ENCODE results near the gene ARL6IP6. TPM values are rescaled to one million over a fixed set of nuclear protein-coding genes. Genes with fewer than 3 reads are reported as not detected.
A peak's percentile ranks its signal among the peaks of the same experiment; 100 is the strongest.

ARL6IP6 gene
- total and polyA plus RNA-seq, 2 of the 13 experiments (the other 11 are each of a cell fraction or from before 2014, with no cell fraction given) = 45.0 to 65.9 TPM

DNA sequence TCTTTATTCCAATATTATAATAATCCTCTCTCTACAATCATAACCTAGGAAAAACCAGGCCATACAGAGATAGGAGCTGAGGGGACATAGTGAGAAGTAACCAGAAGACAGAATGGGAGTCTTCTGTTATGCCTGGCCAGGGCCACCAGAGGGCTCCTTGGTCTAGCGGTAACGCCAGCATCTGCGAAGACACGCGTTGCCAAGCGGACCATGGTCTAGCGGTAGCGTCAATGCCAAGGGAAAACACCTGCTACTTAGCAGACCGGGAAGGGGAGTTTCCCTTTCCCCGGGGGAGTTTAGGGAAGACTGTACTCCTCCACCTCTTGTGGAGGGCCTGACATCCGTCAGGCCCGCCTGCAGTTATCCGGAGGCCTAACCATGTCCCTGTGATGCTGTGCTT lies 36.6 kb downstream of the ARL6IP6 start:
- Histone ChIP-seq H3K4me3 (replicated peaks in 1 of 3; ENCODE audit: insufficient read depth in 1 of 3, low read depth in 2 of 3, low read length in 3 of 3) (no peak overlapping the region), H4K20me1 (ENCODE audit: insufficient read depth, low read length) (no peaks in the 10 kb centered on the region), H3K9me3 (ENCODE audit: low read length) (no peaks in the 10 kb centered on the region), H2AFZ (ENCODE audit: low read length) (no peak overlapping the region), H3K27ac (ENCODE audit: extremely low read length, insufficient read depth, low read length) (no peak overlapping the region), H3K4me1 (ENCODE audit: insufficient read depth, low read length) (no peaks in the 10 kb centered on the region), H3K9ac (ENCODE audit: insufficient read depth, low read depth, low read length) (no peak overlapping the region), H3K79me2 (ENCODE audit: insufficient read depth, low read length) (no peaks in the 10 kb centered on the region), H3K27me3 (ENCODE audit: control insufficient read depth in 1 of 2, insufficient read depth in 2 of 2, low read length in 2 of 2) (no peaks in the 10 kb centered on the region), H3K36me3 (replicated peaks in 1 of 2; ENCODE audit: control insufficient read depth in 1 of 2, insufficient read depth in 2 of 2, low read length in 2 of 2) (peaks cover 4 to 43% of the 10 kb centered on the region in 2 experiments), H3K4me2 (ENCODE audit: low read depth, low read length) (no peak overlapping the region)
- DNase-seq (ENCODE audit: low spot score) (no peak), FAIRE-seq (no peak), ATAC-seq (no peak)
- 96% methylated on average over 13 of the region's 13 CpGs for WGBS (ENCODE audit: low lambda C conversion rate)
- TF ChIP-seq NCOA1 (CRISPR knock-in tag; IDR thresholded peaks at IDR 0.05) (no peak), SRSF4 (IDR thresholded peaks at IDR 0.05; ENCODE audit: low read depth, low read length, poor library complexity, severe bottlenecking) (no peak), CCAR2 (optimal IDR thresholded peaks at IDR 0.05; ENCODE audit: low read depth, low read length) (no peak), ARNT (IDR thresholded peaks at IDR 0.05) (no peak), ZFP36 (IDR thresholded peaks at IDR 0.05; ENCODE audit: borderline replicate concordance, low read depth, low read length, partially characterized antibody) (no peak), POGZ (CRISPR knock-in tag; IDR thresholded peaks at IDR 0.05) (0 out of 2 replicates have a peak, but pooled peaks have one; percentile 35), ZNF30 (CRISPR knock-in tag; IDR thresholded peaks at IDR 0.05) (no peak), HOXA3 (CRISPR knock-in tag; IDR thresholded peaks at IDR 0.05) (peak; percentile 25; the same call in 1 of the 2 replicates), EED (CRISPR knock-in tag; IDR thresholded peaks at IDR 0.05) (0 out of 2 replicates have a peak, but pooled peaks have one; percentile 35), PRPF4 (IDR thresholded peaks at IDR 0.05; ENCODE audit: low read depth, low read length, poor library complexity, severe bottlenecking) (no peak), MEIS2 (CRISPR knock-in tag; IDR thresholded peaks at IDR 0.05) (no peak), EEA1 (CRISPR knock-in tag; IDR thresholded peaks at IDR 0.05; ENCODE audit: borderline replicate concordance) (no peak), SIX4 (CRISPR knock-in tag; IDR thresholded peaks at IDR 0.05) (no peak), JARID2 (CRISPR knock-in tag; IDR thresholded peaks at IDR 0.05; ENCODE audit: insufficient replicate concordance) (no peak), ZMYM4 (CRISPR knock-in tag; IDR thresholded peaks at IDR 0.05) (peak; percentile 73), CCDC6 (CRISPR knock-in tag; IDR thresholded peaks at IDR 0.05) (no peak), NONO (IDR thresholded peaks at IDR 0.05) (no peak), NONO (CRISPR knock-in tag; conservative IDR thresholded peaks at IDR 0.05) (no peak), SPEN (CRISPR knock-in tag; IDR thresholded peaks at IDR 0.05; ENCODE audit: low read depth) (no peak), YEATS4 (CRISPR knock-in tag; IDR thresholded peaks at IDR 0.05; ENCODE audit: borderline replicate concordance) (no peak), ZSCAN29 (CRISPR knock-in tag; conservative IDR thresholded peaks at IDR 0.05) (no peak), FOXJ3 (CRISPR knock-in tag; IDR thresholded peaks at IDR 0.05; ENCODE audit: borderline replicate concordance) (no peak)
- TF ChIP-seq, protein P1, sequence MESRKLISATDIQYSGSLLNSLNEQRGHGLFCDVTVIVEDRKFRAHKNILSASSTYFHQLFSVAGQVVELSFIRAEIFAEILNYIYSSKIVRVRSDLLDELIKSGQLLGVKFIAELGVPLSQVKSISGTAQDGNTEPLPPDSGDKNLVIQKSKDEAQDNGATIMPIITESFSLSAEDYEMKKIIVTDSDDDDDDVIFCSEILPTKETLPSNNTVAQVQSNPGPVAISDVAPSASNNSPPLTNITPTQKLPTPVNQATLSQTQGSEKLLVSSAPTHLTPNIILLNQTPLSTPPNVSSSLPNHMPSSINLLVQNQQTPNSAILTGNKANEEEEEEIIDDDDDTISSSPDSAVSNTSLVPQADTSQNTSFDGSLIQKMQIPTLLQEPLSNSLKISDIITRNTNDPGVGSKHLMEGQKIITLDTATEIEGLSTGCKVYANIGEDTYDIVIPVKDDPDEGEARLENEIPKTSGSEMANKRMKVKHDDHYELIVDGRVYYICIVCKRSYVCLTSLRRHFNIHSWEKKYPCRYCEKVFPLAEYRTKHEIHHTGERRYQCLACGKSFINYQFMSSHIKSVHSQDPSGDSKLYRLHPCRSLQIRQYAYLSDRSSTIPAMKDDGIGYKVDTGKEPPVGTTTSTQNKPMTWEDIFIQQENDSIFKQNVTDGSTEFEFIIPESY (CRISPR knock-in tag; IDR thresholded peaks at IDR 0.05) = peak; percentile 100
- TF ChIP-seq, protein P2, sequence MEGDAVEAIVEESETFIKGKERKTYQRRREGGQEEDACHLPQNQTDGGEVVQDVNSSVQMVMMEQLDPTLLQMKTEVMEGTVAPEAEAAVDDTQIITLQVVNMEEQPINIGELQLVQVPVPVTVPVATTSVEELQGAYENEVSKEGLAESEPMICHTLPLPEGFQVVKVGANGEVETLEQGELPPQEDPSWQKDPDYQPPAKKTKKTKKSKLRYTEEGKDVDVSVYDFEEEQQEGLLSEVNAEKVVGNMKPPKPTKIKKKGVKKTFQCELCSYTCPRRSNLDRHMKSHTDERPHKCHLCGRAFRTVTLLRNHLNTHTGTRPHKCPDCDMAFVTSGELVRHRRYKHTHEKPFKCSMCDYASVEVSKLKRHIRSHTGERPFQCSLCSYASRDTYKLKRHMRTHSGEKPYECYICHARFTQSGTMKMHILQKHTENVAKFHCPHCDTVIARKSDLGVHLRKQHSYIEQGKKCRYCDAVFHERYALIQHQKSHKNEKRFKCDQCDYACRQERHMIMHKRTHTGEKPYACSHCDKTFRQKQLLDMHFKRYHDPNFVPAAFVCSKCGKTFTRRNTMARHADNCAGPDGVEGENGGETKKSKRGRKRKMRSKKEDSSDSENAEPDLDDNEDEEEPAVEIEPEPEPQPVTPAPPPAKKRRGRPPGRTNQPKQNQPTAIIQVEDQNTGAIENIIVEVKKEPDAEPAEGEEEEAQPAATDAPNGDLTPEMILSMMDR (CRISPR knock-in tag; IDR thresholded peaks at IDR 0.05) = peak; percentile 54
- BruUV-seq (replicated peaks) = no TSS peak
- ChIA-PET CTCF (ENCODE audit: low intra/inter-chr PET ratio, low total read pairs) (no interaction called here), POLR2A (no interaction called here)
- in situ Hi-C loops (cut with HindIII; ENCODE audit: extremely low pct_ligation_motif_present, low pct_unique_long_range_greater_than_20kb) = no loop called here
- intact Hi-C loops (cut with micrococcal nuclease; ENCODE audit: unreplicated experiment) = no loop called here
